Muscle of arm (tissue), 12 donors: ENCODE data around the gene FAM131A. TPM values are rescaled to one million over a fixed set of nuclear protein-coding genes. Genes with fewer than 3 reads are reported as not detected.

Experiments used
- DNase-seq: peaks from one replicate; pipeline ENCODE4 v3.0.0-alpha.2; 2013
- polyA plus RNA-seq, 12 donors: library from polyadenylated mRNA; unstranded; fragments of 120-200 nt; gene quantifications; one replicate each; pipeline ENCODE4 v1.2.1, GENCODE V29; 2013; ENCODE audit not compliant: insufficient read length in 12 of 12

Gene FAM131A
- polyA plus RNA-seq, 12 donors, result 9.3 to 12.9 (median 10.5) TPM; not detected in 1

DNA sequence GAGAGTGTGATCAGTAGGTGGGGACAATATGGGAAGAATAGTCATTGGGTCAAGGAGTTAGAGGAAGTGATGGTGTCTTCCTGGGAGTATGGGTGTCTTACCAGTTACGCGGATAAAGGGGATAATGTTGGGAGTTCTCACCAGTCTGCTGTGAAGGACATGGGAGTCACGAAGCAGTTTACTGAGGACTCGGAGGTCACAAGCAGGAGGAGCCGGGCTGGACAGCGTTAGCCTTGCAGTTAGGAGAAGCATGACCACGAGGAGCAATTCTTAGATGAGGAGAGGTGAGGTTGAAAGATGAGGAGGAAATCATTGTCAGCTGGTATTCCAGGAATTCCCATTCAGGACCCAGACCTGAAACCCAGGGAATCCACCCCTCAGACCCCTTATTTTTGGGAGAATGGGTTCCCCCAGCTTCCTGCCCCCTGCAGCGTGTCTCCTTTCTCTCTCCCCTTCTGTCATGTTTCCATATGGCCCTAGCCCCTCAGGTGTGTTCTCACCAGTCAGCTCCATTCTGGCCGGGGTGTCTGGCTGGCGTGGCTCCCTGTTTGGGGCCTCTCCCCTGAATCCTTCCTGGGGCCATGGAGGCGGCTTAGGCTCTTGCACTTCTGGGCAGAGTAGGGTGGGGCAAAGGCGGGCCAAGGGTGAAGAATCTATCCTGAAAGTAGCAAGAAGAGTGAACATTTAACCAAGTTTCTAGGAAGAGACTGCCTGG is 38.5 kb downstream of the FAM131A start:
- no peak for DNase-seq

DNA sequence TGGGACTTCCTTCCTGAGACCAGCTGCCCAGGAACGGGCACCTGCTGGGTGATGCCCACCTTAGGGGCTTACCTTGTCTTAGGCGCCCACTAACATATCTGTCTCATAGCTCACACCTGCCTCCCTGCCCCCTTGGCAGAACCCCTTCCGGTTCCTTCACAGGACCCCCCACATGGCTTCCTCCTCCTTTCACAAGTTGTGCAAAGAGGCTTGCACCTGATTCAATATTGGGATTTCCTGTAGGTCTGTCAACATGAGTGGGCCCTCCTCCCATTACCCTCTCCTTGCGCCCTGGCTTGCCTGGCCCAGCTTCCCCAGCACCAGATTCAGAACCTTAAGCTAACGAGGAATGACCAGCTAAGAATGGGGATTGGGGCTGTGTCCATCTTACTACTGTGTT is 40.0 kb downstream of the FAM131A start:
- DNase-seq, result no peak

DNA sequence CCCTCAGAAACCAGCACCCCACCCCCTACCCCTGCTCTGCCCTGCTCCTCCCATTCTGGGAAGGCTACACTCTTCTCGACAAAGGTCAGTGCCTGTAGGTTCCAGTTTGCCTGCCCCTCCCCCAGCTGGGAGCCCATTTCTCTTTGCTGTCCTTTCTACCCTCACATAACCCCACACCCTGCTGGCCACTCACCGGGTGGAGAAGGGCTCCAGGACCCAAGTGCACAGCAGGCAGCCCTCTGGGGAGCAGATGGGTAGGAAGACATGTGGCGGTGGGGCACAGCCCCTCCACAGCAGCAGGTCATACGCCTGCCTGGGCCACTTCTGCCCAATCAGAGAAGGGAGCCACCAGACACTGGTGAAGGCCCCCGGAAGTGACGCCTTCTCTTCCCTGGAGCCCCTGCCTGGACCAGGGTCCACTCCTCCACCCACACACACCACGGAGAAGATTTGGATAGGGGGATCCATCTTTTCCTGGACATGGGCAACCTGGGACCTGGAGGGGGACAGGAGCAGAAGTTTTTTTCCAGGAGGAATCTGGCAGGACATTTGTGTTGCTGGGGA is 40.6 kb downstream of the FAM131A start, which contains the start of gene THPO:
THPO (minus strand) TSS at position 326 of the 564 bp plus-strand sequence. CDS start 1,948 bp downstream, outside the sequence.
- no peak for DNase-seq

DNA sequence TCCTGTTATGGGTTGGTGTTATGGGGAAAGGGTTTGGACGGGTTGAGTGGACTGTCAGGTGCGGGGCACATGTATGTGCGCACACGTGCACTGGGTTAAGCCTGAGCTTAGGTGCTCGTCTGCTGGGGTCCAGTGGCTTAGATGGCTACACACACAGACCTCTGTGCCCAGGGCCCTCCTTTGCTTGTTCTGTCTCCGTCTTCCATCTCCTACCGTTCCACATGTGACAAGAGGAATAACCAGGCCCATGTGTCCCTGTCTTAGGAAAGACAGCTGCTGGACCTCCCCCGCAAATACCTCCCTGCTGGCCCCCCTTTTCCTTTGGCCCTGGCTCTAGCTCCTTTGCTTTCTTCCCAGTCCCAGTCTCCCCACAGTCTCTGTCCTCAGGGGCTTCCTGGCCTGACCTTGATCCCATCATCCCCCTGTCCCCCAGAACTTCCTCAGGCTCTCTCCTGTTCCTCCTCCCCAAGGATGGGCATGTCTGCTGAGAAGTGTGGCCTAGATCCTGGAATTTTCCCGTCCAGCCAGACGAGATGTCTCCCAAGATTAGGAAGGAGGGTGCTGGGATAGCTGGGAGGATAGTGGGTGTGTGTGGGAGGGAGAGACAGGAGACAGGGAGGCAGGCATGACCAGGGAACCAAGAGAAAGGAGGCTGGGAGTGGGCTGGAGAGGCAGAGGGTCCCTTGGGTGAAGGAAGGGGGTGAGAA is 41.4 kb downstream of the FAM131A start:
- no peak for DNase-seq

DNA sequence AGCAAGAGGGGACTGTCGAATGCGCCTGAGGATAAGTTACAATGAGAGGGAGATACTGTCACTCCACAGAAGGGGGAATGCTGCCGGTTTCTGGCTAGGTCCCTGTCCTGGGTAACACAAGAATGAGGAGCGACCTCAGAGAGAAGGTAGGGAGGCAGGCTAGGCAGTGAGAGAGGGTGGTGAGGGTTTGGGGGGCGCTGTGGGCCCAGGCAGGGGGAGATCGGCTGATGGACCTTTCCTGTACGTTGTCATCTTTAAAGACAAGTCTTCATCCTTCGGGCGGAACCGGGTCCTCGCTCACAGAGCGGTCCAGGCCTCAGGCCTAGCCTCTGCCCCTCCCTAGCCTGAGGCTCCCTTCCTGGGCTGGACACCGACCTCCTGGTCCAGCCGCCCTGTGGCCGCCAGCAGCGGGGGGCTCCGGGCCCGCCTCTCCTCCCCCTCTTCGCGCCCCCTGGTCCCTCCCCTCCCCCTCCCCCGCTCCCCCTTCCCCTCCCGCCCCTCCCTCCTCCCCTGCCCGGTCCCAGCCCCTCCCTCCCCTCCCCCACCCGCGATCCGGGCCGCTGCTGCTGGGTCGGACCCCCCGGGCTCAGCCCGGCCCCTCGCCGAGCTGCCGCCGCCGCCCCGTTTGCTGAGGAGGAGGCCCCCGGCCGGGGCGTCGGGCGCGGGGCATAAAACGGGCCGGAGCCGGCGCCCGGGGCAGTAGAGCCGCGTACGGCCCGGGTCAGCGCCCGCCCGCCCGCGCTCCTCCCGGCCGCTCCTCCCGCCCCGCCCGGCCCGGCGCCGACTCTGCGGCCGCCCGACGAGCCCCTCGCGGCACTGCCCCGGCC is 42.2 kb downstream of the FAM131A start, which contains the start of gene CHRD:
CHRD (plus strand) TSS at position 697 of the 827 bp plus-strand sequence. CDS start 265 bp downstream, outside the sequence.
- DNase-seq, result no peak

DNA sequence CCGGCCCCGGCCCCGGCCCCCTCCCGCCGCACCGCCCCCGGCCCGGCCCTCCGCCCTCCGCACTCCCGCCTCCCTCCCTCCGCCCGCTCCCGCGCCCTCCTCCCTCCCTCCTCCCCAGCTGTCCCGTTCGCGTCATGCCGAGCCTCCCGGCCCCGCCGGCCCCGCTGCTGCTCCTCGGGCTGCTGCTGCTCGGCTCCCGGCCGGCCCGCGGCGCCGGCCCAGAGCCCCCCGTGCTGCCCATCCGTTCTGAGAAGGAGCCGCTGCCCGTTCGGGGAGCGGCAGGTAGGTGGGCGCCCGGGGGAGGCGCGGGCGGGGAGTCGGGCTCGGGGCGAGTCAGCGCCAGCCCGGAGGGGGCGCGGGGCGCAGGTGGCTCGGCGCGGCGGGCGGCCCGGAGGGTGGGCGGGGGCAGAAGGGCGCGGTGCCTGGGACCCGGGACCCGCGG is 42.8 kb downstream of the FAM131A start:
- DNase-seq, result peak; percentile 79

DNA sequence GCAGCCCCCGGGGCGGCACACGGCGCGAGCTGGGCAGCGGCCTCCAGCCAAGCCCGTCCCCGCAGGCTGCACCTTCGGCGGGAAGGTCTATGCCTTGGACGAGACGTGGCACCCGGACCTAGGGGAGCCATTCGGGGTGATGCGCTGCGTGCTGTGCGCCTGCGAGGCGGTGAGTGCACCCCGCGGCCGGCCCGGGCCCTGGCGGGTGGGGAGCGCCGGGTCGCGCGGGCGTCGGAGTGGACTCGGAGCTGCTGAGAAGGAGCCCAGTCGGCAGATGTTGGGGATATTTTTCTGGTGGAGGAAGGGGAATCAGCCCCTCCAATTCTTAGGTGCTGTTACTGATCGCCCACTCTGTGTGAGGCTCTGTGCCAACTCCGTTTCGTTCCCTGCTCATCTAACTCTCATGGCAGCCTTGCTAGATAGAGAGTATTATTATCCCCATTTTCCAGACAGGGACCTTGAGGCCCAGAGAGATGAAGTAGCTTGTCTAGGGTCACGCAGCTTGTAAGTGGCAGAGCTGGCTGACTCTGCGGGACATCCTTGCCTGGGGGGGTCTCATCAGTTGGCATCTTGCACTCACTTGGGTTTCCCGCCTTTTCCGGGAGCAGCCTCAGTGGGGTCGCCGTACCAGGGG is 43.3 kb downstream of the FAM131A start:
- no peak for DNase-seq

DNA sequence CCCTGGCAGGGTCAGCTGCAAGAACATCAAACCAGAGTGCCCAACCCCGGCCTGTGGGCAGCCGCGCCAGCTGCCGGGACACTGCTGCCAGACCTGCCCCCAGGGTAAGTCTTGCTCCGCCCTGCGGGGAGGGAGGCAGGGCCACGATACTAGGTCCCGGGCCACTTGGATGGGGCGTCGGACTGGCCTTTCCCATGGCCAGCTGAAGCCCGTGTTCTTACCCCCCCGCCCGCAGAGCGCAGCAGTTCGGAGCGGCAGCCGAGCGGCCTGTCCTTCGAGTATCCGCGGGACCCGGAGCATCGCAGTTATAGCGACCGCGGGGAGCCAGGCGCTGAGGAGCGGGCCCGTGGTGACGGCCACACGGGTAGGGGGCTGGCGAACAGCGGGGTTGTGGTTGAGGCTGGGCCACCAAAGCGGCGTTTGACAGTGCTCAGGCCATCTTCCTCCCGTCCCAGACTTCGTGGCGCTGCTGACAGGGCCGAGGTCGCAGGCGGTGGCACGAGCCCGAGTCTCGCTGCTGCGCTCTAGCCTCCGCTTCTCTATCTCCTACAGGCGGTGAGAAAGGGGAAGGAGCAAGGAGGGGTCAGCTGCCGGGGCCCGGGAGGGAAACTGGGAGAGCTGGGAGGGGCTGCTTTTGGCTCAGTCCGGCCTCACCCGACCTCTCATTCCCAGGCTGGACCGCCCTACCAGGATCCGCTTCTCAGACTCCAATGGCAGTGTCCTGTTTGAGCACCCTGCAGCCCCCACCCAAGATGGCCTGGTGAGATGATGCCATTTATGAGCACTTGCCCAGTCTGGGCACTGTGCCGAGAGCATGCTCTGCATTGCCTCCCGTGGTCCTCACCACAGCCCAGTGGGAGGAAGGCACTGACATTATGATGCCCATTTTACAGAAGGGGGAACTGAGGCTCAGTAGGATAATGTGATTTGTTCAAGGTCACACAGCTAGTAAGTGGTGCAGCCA is 44.1 kb downstream of the FAM131A start:
- no peak for DNase-seq

DNA sequence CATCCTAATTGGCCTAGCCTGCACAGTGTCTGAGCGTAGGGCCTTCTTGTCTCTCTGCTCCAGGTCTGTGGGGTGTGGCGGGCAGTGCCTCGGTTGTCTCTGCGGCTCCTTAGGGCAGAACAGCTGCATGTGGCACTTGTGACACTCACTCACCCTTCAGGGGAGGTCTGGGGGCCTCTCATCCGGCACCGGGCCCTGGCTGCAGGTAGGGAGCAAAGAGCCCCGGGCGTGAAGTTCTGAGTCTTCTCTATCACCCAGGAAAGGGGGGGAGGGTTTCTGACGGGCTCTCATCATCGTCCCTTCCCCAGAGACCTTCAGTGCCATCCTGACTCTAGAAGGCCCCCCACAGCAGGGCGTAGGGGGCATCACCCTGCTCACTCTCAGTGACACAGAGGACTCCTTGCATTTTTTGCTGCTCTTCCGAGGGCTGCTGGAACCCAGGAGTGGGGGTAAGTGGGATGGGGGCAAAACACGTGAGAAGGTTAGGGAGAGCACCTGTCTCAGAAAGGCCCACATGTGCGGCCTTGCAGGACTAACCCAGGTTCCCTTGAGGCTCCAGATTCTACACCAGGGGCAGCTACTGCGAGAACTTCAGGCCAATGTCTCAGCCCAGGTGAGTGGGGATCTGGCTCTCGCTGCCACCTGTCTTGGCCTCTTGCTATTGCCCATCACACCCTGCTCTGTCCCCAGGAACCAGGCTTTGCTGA is 45.1 kb downstream of the FAM131A start:
- no peak for DNase-seq

DNA sequence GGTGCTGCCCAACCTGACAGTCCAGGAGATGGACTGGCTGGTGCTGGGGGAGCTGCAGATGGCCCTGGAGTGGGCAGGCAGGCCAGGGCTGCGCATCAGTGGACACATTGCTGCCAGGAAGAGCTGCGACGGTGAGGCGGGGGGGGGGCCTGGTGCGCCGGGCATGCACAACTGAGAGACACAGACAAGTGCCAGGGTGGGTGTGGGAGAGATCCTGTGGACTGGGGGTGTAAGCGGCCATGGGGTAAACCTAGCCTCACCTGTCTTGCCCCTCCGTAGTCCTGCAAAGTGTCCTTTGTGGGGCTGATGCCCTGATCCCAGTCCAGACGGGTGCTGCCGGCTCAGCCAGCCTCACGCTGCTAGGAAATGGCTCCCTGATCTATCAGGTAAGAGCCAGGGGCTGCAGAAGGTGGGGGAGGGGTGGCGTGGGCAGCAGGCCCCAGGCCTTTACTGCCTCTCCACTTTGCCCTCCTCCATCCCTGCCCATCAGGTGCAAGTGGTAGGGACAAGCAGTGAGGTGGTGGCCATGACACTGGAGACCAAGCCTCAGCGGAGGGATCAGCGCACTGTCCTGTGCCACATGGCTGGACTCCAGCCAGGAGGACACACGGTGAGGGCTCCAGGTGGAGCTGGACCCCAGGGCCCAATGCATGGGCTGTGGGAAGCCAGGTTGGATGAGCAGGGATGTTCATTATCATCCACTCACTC is 45.8 kb downstream of the FAM131A start:
- DNase-seq, result no peak

DNA sequence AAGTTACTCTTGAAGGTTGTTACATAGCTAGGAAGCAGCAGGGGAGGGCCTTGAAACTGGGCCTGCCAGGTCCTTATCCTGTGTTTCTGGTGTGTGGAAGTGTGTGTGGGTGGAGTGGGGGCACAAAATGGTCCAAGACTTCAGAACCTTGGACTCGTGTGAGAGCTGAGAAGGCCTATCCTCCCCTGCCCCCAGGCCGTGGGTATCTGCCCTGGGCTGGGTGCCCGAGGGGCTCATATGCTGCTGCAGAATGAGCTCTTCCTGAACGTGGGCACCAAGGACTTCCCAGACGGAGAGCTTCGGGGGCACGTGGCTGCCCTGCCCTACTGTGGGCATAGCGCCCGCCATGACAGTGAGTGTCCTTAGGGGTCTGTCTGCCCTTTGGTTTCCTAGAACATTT is 46.9 kb downstream of the FAM131A start:
- DNase-seq, result no peak

DNA sequence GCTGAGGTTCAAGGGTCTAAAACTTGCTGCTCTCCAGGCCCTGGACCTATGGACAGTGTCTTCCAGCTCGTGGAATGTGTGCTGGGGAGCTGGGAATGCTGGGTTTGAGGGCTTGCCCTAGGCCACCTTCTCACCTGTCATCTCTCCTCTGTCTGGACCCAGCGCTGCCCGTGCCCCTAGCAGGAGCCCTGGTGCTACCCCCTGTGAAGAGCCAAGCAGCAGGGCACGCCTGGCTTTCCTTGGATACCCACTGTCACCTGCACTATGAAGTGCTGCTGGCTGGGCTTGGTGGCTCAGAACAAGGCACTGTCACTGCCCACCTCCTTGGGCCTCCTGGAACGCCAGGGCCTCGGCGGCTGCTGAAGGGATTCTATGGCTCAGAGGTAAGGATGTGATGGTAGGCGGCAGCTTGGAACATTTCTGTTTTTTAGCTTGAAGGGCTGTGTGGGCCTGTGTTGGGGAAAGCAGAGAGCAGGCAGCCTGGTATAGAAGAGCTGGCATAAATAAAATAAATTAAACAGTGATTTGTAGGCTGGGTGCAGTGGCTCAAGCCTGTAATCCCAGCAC is 47.5 kb downstream of the FAM131A start:
- no peak for DNase-seq

DNA sequence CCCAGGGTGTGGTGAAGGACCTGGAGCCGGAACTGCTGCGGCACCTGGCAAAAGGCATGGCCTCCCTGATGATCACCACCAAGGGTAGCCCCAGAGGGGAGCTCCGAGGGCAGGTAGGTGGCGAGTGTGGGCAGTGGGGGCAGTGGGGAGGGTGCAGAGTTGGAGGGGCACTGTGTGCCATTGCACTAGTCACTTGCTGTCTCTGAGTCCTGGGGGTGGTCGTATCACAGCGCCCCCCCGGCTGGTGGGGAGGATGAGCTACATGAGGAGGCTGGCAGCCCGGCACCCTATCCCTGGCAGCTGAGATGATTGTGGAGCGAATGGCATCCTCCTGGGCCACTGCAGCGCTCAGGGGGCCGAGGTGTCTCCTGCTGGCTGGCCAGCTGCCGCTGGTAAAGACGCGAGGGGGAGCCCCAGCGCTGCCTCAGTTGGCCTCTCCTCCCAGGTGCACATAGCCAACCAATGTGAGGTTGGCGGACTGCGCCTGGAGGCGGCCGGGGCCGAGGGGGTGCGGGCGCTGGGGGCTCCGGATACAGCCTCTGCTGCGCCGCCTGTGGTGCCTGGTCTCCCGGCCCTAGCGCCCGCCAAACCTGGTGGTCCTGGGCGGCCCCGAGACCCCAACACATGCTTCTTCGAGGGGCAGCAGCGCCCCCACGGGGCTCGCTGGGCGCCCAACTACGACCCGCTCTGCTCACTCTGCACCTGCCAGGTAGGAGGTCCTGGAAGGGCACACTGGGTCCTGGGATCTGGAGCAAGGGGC is 48.8 kb downstream of the FAM131A start:
- DNase-seq, result no peak

DNA sequence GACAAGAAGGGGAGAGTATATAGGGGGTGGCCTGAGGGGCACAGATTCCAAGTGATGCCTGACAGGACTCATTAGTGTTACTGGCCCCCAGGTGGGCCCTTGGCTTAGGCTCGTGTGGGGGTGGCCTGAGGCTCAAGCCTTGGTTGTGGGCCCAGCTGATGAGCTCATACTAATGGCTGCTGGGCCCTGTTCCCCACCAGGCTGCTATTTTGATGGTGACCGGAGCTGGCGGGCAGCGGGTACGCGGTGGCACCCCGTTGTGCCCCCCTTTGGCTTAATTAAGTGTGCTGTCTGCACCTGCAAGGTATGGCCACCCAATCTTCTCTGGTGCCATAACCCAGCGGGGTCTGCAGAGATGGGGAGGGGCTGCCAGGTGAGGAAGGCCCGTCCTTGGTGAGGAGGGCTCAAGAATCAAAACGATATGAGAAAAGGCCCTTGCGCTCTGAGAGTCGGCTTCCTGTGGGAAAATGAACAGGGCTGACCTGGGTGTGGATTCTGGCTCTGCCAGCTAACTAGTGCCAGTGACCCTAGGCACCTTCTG is 49.8 kb downstream of the FAM131A start:
- DNase-seq, result no peak

DNA sequence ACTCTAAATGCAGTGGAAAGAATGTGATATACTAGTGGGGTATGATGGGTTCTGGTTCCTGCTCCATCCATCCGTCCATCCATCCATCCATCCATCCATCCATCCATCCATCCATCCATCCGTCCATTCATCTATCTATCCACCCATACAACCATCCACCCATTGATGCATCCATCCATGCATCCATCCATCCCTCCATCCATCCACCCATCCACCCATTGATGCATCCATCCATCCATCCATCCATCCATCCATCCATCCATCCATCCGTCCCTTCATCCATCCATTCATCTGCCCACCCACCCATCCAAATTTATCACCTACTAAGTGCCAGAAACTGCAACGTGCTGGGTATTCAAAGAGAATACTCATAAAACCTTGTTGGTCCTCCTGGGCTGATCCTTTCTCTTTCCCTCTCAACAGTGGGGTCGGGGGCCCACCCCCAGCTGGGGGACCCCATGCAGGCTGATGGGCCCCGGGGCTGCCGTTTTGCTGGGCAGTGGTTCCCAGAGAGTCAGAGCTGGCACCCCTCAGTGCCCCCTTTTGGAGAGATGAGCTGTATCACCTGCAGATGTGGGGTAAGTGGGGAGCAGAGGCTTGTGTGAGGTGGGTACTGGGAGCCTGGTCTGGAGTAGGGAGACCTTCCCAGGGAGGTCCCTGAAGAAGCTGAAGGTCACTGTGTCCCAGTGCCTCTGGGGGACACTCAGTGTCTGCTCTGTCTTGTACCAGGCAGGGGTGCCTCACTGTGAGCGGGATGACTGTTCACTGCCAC is 51.0 kb downstream of the FAM131A start:
- DNase-seq, result no peak

DNA sequence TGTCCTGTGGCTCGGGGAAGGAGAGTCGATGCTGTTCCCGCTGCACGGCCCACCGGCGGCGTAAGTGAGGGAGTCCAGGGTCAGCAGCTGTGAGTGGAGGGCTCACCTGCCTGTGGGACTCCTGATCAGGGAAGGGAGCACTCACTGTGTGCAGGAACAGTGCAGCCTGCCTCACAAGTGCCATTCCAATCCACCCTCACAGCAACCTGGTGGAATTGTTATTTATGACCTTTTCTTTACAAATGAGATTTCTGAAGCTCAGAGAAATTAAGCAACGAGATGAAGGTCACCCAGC is 51.5 kb downstream of the FAM131A start:
- no peak for DNase-seq

DNA sequence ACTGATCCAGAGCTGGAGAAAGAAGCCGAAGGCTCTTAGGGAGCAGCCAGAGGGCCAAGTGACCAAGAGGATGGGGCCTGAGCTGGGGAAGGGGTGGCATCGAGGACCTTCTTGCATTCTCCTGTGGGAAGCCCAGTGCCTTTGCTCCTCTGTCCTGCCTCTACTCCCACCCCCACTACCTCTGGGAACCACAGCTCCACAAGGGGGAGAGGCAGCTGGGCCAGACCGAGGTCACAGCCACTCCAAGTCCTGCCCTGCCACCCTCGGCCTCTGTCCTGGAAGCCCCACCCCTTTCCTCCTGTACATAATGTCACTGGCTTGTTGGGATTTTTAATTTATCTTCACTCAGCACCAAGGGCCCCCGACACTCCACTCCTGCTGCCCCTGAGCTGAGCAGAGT is 52.0 kb downstream of the FAM131A start:
- no peak for DNase-seq
